SK-N-SH treated with all-trans-retinoic acid at 6 μM for 48 hours (cell line): ENCODE results near the gene LGR5.

Experiments used
- ESRRG ChIP-seq: fragments of 250-450 bp; sonication (Bioruptor Pico); IDR thresholded peaks from 2 replicates; pipeline ENCODE4 v1.6.1; 2021; ENCODE audit warnings: mild to moderate bottlenecking
- GLIS3 ChIP-seq: fragments of 250-450 bp; sonication (Bioruptor Pico); IDR thresholded peaks from 2 replicates; pipeline ENCODE4 v1.5.0; 2020; ENCODE audit warnings: mild to moderate bottlenecking, moderate library complexity
- RARB ChIP-seq: fragments of 250-450 bp; sonication (Bioruptor Pico); IDR thresholded peaks from 2 replicates; pipeline ENCODE4 v1.8.0; 2021; ENCODE audit warnings: mild to moderate bottlenecking, moderate library complexity
- SNAI2 ChIP-seq: fragments of 250-450 bp; sonication (Bioruptor Pico); IDR thresholded peaks from 2 replicates; pipeline ENCODE4 v1.5.0; 2020; ENCODE audit warnings: mild to moderate bottlenecking, moderate library complexity
- TCF4 ChIP-seq: fragments of 250-450 bp; sonication (Bioruptor Pico); IDR thresholded peaks from 2 replicates; pipeline ENCODE4 v1.8.0; 2021; ENCODE audit warnings: mild to moderate bottlenecking, moderate library complexity, borderline replicate concordance
- TOX ChIP-seq: fragments of 250-450 bp; sonication (Bioruptor Pico); IDR thresholded peaks from 2 replicates; pipeline ENCODE4 v1.8.0; 2021; ENCODE audit warnings: mild to moderate bottlenecking, moderate library complexity, borderline replicate concordance
- ZFP3 ChIP-seq: fragments of 250-450 bp; sonication (Bioruptor Pico); IDR thresholded peaks from 2 replicates; pipeline ENCODE4 v1.5.0; 2020; ENCODE audit warnings: mild to moderate bottlenecking, moderate library complexity
- ZFP30 ChIP-seq: fragments of 450-650 bp; formaldehyde crosslinking; IDR thresholded peaks from 2 replicates; pipeline ENCODE4 v1.5.0; 2022; ENCODE audit warnings: mild to moderate bottlenecking, moderate library complexity
- ZNF70 ChIP-seq: fragments of 450-650 bp; formaldehyde crosslinking; IDR thresholded peaks from 2 replicates; pipeline ENCODE4 v1.5.0; 2020; ENCODE audit warnings: mild to moderate bottlenecking, moderate library complexity
- TF ChIP-seq, protein P1 (sequence below): fragments of 250-450 bp; sonication (Bioruptor Pico); IDR thresholded peaks from 2 replicates; pipeline ENCODE4 v1.8.0; 2020; ENCODE audit warnings: mild to moderate bottlenecking, moderate library complexity, borderline replicate concordance
- TF ChIP-seq, protein P2 (sequence below): fragments of 250-450 bp; sonication (Bioruptor Pico); IDR thresholded peaks from 2 replicates; pipeline ENCODE4 v1.5.1; 2021; ENCODE audit warnings: mild to moderate bottlenecking, moderate library complexity
- TF ChIP-seq, protein P3 (sequence below): fragments of 250-450 bp; sonication (Bioruptor Pico); IDR thresholded peaks from 2 replicates; pipeline ENCODE4 v1.5.1; 2020; ENCODE audit warnings: low read depth, mild to moderate bottlenecking, moderate library complexity
- TF ChIP-seq, protein P4 (sequence below): fragments of 250-450 bp; sonication (Bioruptor Pico); IDR thresholded peaks from 2 replicates; pipeline ENCODE4 v1.5.0; 2020; ENCODE audit warnings: mild to moderate bottlenecking, moderate library complexity

DNA sequence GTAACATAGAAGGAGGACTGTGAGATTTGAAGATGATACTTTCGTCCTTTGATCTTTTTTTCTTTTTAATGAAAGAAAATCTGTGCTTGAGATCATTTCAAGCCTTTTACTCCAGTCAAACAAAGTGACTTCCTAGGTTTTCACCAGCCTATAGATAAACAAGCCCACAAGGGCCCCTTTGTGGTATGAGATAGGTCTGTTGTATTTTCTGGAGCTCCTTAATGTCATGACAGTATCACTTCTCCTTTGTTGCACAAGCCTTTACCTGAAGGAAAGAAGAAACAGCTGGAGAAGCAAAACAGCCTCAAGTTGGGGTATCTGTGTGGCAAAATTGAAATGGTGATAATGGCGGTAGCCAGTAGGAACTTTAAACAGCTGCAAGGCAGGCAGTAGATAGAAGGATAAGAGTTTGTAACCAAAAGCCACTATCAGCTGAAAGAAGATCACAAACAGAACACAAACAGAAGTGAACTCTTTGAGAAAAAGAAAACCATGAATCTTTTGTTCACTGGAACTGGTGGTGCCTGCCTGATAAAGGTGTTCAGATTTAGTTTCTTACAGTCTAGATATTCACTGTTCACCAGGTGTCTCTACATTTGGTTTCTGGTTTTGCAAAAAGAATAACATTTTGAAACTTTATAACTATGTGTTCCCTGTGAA lies 96.8 kb downstream of the LGR5 start:
- TF ChIP-seq SNAI2 (CRISPR knock-in tag) (no peak), TCF4 (CRISPR knock-in tag) (no peak), ESRRG (CRISPR knock-in tag) (no peak), ZFP3 (CRISPR knock-in tag) (no peak), TOX (CRISPR knock-in tag) (no peak), RARB (CRISPR knock-in tag) (no peak), ZNF70 (CRISPR knock-in tag) (no peak), ZFP30 (CRISPR knock-in tag) (no peak), GLIS3 (no peak)
- TF ChIP-seq, protein P1, sequence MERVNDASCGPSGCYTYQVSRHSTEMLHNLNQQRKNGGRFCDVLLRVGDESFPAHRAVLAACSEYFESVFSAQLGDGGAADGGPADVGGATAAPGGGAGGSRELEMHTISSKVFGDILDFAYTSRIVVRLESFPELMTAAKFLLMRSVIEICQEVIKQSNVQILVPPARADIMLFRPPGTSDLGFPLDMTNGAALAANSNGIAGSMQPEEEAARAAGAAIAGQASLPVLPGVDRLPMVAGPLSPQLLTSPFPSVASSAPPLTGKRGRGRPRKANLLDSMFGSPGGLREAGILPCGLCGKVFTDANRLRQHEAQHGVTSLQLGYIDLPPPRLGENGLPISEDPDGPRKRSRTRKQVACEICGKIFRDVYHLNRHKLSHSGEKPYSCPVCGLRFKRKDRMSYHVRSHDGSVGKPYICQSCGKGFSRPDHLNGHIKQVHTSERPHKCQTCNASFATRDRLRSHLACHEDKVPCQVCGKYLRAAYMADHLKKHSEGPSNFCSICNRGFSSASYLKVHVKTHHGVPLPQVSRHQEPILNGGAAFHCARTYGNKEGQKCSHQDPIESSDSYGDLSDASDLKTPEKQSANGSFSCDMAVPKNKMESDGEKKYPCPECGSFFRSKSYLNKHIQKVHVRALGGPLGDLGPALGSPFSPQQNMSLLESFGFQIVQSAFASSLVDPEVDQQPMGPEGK (CRISPR knock-in tag) = no peak
- TF ChIP-seq, protein P2, sequence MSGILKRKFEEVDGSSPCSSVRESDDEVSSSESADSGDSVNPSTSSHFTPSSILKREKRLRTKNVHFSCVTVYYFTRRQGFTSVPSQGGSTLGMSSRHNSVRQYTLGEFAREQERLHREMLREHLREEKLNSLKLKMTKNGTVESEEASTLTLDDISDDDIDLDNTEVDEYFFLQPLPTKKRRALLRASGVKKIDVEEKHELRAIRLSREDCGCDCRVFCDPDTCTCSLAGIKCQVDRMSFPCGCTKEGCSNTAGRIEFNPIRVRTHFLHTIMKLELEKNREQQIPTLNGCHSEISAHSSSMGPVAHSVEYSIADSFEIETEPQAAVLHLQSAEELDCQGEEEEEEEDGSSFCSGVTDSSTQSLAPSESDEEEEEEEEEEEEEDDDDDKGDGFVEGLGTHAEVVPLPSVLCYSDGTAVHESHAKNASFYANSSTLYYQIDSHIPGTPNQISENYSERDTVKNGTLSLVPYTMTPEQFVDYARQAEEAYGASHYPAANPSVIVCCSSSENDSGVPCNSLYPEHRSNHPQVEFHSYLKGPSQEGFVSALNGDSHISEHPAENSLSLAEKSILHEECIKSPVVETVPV (CRISPR knock-in tag) = no peak
- TF ChIP-seq, protein P3, sequence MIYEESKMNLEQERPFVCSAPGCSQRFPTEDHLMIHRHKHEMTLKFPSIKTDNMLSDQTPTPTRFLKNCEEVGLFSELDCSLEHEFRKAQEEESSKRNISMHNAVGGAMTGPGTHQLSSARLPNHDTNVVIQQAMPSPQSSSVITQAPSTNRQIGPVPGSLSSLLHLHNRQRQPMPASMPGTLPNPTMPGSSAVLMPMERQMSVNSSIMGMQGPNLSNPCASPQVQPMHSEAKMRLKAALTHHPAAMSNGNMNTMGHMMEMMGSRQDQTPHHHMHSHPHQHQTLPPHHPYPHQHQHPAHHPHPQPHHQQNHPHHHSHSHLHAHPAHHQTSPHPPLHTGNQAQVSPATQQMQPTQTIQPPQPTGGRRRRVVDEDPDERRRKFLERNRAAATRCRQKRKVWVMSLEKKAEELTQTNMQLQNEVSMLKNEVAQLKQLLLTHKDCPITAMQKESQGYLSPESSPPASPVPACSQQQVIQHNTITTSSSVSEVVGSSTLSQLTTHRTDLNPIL = no peak
- TF ChIP-seq, protein P4, sequence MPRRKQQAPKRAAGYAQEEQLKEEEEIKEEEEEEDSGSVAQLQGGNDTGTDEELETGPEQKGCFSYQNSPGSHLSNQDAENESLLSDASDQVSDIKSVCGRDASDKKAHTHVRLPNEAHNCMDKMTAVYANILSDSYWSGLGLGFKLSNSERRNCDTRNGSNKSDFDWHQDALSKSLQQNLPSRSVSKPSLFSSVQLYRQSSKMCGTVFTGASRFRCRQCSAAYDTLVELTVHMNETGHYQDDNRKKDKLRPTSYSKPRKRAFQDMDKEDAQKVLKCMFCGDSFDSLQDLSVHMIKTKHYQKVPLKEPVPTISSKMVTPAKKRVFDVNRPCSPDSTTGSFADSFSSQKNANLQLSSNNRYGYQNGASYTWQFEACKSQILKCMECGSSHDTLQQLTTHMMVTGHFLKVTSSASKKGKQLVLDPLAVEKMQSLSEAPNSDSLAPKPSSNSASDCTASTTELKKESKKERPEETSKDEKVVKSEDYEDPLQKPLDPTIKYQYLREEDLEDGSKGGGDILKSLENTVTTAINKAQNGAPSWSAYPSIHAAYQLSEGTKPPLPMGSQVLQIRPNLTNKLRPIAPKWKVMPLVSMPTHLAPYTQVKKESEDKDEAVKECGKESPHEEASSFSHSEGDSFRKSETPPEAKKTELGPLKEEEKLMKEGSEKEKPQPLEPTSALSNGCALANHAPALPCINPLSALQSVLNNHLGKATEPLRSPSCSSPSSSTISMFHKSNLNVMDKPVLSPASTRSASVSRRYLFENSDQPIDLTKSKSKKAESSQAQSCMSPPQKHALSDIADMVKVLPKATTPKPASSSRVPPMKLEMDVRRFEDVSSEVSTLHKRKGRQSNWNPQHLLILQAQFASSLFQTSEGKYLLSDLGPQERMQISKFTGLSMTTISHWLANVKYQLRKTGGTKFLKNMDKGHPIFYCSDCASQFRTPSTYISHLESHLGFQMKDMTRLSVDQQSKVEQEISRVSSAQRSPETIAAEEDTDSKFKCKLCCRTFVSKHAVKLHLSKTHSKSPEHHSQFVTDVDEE (CRISPR knock-in tag) = no peak
